NCI-H82 (cell line): Measurements from ENCODE around the gene CTTN.
"Not testable (repeated sequence)": the region's sequence is repeated elsewhere in the genome, so short reads cannot be mapped to it uniquely, and the experiment has no call there.

Experiments used
- DNase-seq: peaks from one replicate; lab custom pipeline; 2025; lab: John Stamatoyannopoulos, UW

Gene CTTN

GRCh38 chr11:70429428-70429705, 31.0 kb downstream of the CTTN start:
- no peak for DNase-seq

GRCh38 chr11:70429724-70430521, 31.6 kb downstream of the CTTN start:
- no peak for DNase-seq

- no peak for DNase-seq
Observed at GRCh38 chr11:70430671-70431574, 32.6 kb downstream of the CTTN start.

- no peak for DNase-seq
Observed at GRCh38 chr11:70431611-70432010, 33.3 kb downstream of the CTTN start.

- DNase-seq: no peak
Observed at GRCh38 chr11:70432065-70432464, 33.7 kb downstream of the CTTN start.

- no peak for DNase-seq
Observed at GRCh38 chr11:70432580-70432979, 34.3 kb downstream of the CTTN start.

GRCh38 chr11:70433038-70433437, 34.7 kb downstream of the CTTN start:
- no peak for DNase-seq

- DNase-seq: no peak
Observed at GRCh38 chr11:70433526-70433925, 35.2 kb downstream of the CTTN start.

- DNase-seq: no peak
Observed at GRCh38 chr11:70433966-70434812, 35.9 kb downstream of the CTTN start.

GRCh38 chr11:70434813-70435278, 36.5 kb downstream of the CTTN start:
- DNase-seq: no peak

GRCh38 chr11:70435361-70435760, 37.0 kb downstream of the CTTN start:
- no peak for DNase-seq

GRCh38 chr11:70435765-70436500, 37.6 kb downstream of the CTTN start:
- no peak for DNase-seq

- DNase-seq: no peak
Observed at GRCh38 chr11:70436501-70436860, 38.2 kb downstream of the CTTN start.

- no peak for DNase-seq
Observed at GRCh38 chr11:70437111-70437784, 38.9 kb downstream of the CTTN start.

GRCh38 chr11:70440206-70440605, 41.9 kb downstream of the CTTN start:
- peak; percentile 88 for DNase-seq

- DNase-seq: no peak
Observed at GRCh38 chr11:70443773-70444030, 45.4 kb downstream of the CTTN start.

- no peak for DNase-seq
Observed at GRCh38 chr11:70445091-70445490, 46.8 kb downstream of the CTTN start.

GRCh38 chr11:70445605-70446004, 47.3 kb downstream of the CTTN start:
- DNase-seq: no peak

GRCh38 chr11:70448983-70449567, 50.7 kb downstream of the CTTN start:
- peak; percentile 7 for DNase-seq

- no peak for DNase-seq
Observed at GRCh38 chr11:70454197-70454767, 56.0 kb downstream of the CTTN start.

- DNase-seq: not testable (repeated sequence)
Observed at GRCh38 chr11:70454811-70455210, 56.5 kb downstream of the CTTN start.
